WTC11 (cell line): ENCODE data around the gene DCAF11.

ENCODE experiments used
- FOXP1 ChIP-seq: sonication (generic); formaldehyde crosslinking; IDR thresholded peaks from 2 replicates; pipeline ENCODE4 v1.8.0; 2022; ENCODE audit warnings: missing genetic modification reagents, mild to moderate bottlenecking, moderate library complexity, borderline replicate concordance
- ZNF671 ChIP-seq: fragments of 250-450 bp; sonication (Bioruptor Pico); IDR thresholded peaks from 2 replicates; pipeline ENCODE4 v1.8.0; 2021; ENCODE audit warnings: mild to moderate bottlenecking

DNA sequence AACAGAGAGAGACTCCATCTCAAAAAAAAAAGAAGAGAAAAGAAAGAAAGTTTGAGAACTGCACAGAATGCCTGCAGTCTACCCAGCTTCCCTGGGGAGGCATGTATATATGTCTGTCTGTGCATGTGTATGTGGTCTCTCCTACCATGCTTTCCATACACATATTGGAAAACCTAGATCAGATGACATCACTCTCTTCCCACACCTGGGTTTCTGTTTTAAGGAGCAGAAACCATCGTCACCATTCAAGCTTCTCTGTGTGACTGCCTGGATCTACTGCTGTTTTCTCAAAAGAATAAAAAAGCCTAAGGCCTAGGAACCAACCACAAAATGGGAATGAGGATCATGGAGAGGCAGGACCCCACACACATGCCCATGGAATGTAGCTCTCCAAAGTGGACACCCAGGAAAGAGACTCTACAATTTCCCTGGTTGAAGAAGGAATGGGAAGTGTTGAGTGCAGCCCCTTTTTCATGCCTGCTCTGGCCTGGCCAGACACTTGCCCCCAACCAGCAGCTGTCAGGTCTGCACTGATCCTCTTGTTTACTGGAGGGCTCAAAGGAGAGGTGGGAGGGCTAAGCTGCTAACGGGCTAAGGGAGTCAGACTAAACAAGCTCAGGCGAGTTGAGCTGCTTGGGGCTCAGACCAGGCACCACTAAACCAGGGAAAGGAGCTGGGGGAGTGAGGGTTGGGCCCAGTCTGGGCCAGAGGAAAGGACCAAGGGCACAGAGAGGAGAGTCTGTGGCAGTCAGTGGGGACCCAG is 28.2 kb upstream of the DCAF11 start:
- TF ChIP-seq FOXP1, result no peak
- TF ChIP-seq ZNF671 (CRISPR knock-in tag), result no peak
